ENCODE data around the gene ZBTB20.

ZBTB20 gene

DNA sequence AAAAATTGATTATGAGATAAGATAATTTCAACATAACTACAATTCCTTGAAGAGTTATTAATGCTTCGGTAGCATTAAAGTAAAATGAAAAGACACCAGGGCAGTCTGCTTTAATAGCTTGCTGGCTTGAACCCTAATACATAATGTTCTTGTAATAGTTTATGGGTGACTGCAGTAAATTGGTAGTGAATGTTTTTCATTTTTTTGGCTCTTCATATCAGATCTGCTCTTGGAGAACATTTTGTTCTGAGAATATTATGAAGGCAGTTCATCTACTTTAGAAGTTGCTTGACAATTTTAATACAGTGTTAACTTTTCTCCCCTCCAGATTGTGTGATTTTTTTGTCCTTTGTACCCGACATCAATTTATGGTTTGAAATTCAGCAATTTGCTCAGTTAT, 128.4 kb downstream of the ZBTB20 start:
- no peak for DNase-seq

DNA sequence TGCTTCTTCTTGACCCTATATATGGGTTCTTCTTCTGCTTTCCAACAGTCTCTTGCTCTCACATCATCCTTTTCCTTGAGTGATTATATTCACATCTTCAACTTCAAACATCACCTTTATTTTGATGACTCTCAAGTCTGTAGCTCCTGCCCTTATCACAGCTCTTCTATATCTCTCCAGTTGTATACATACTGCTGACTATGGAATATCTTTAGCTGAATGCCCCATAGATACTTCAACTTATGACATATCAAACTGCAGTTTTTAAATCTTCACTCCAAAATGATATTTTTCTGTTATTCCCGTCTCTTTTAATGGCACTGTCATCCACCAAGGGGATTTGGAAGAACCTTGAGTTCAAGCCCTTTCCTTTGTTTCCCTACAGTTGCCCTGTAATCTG, 139.1 kb downstream of the ZBTB20 start:
- no peak for DNase-seq

DNA sequence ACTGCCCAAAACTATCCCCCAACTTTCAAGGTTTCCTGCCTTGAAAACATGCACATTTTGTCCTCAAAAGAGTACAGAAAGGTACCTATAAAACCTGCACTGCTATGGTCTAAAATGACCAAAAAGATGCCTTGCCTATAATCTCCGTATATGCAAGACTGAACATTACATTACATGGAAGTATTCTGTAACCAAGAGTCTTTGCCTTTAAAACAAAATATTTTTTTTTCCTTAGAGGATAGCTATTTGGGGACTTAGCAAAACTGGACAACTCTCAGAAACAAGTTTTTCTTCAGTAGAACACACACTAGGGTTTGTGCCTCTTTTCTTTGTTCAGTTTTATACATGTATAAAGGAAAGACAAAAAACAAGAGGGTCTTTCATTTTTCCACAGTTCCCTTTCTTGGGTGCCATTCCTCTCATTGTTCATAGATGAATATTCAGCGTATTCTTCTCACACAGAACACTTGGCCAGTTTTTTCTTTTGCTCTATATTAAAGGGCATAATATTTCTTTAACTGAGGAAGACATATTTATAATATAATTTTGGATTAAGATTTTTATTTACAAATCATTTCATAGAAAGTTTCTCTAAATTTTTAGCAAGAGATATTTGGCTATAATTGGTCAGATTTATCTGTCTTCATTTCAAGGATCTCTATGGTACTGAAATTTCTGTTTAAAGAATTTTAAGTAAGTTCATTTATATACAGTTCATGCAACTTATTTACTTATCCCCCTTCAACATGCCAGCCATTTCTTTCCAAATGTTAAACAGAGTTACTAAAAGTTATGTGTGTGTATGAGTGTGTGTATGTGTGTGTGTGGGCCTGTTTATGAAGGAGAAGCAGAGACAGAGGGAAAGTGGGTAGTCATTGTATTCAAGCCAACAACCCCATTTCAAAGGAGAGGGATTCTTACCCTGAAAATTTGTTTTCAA, 142.6 kb downstream of the ZBTB20 start:
- DNase-seq = no peak

DNA sequence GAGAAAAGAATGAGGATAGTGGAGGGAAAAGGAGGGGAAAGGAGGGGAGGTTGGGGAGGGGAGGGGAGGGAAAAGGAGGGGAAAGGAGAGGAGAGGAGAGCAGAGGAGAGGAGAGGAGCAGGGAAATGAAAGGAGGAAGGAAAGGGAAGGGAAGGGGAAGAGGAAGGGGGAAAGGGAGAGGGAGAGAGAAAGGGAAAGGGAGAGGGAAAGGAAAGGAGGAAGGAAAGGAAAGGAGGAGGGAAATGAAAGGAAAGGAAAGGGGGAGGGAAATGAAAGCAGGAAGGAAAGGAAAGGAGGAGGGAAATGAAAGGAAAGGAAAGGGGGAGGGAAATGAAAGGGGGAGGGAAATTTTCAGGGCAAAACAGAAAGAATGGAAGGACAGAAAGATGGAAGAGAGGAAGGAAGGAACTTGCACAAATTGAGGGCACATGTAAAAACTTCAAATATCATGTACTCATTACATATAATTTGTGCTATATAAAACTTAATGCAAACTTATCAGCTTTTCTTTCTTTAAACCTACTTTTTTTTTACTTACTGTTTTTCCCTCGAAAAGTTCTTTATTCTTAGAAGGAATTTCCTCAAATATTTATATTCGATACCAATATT, 148.0 kb downstream of the ZBTB20 start:
- no peak for DNase-seq

DNA sequence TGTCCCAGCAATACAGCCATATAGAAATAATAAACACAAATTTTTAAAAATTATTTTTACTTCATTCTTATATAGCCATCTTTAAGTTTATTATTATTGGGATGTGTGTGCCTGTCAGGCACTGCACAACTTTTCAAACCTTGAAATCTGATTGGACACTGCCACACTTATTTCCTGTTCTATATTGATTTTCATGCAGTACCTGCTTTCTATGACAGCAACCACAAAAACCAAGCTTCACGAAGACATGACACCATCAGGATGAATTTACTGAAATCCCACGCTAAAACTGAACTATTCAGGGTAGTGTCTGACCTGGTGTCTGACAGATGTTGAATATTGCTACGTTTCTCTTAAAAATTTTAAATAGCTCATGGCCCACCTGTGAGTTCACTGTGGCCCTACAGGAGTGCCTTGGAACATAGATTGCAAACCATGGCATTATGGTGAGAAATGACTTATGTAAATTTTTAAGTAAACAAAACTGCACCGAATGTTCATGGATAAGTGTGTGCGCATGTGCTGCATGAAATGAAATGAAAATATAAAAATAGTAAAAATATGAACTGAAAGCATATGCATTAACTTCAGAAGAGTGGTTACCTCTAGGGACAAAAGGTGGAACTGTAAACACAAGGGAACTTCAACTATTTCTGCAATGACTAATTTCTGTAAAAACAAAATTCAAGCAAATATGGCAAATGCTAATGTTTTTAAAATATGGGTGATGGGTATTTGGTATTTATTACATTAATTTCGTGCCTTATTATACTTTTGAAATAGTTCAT, 152.3 kb downstream of the ZBTB20 start:
- no peak for DNase-seq

DNA sequence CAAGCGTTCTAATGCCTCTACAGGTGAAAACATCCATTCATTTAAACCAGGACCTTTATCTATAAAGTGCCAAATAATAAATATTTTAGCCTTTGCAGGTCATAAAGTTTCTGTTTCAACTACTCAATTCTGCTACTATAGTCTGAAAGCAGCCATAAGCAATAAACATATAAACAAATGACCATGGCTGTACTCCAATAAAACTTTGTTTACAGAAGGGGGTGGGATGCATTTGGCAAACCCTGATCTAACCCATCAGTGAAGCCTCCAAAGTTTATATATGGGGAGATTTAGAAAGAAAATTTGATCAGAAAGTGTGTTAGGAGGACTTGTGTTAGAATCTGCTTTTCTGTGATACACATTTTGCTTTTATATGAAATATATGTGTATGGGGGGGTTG, 161.3 kb downstream of the ZBTB20 start:
- DNase-seq = no peak

DNA sequence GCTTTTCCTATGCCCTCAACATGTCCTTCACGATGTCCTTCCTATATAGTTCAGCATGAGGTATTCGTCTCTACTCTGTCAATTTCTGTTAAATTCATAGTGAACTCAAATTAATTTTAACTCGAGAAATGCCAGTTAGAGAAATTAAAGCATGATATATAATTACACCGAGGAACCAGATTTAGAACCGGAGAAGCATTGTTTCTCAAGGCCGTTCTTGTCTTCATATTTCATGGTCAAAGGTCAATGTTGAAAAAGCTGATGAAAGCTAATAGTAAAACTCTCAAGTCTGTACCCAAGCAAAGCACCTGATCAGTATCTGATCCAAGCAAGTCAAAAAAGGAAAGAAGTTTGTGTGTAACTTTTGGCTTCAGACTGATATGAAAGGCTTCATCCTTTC, 163.8 kb downstream of the ZBTB20 start:
- no peak for DNase-seq

DNA sequence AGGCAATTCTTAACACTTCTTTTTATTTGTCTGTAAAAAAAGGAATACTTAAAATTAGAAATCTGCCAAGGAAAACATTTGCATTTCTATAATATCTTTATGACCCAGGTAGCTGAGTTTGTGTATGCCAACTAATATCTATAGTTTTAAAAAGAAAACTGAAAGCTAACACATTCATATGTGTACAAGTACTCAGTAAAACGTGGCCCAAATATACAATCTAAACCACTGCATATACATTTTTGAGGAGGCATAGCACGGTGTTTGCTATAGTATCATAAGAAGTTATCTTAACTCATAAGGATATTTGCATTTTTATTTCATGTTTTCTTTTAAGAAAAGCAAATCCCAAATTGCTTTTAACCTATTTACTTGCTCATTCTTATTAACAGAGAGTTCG, 172.7 kb downstream of the ZBTB20 start:
- DNase-seq = no peak

DNA sequence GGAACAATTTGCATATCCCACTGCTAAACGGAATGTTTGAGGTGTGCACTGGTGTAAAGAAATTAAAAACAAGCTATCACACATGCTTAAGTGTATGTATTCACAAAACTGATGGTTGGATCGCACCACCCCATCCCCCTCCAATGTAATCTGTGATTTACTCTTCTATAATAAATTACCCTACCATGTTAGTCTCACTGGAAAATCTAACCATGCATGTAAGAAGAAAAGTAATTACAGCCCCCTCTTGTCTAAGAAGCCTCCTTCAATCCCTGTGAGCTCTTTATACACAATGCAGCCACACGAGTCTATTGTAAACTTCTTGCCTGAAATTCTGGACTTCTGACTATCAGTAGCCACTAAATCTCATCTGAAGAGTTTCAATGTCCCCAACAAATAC, 173.6 kb downstream of the ZBTB20 start:
- DNase-seq = no peak

DNA sequence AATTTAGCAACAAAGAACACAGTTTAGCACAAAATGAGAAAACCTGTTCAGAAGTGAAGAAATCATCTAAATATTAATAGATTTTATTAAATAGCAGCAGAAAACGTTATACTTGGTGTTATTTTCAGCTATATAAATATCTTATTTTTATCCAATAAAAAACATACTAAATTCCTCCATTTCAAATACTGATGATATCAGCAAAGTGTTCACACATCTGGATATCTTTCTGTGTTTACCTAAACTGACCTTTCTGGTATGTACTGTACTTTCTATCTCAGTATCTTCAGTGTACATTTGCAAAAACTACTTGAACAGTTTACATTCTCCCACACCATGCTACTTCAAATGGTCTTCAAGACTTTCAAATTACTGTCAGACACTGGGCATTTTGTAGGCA, 179.9 kb downstream of the ZBTB20 start:
- no peak for DNase-seq

DNA sequence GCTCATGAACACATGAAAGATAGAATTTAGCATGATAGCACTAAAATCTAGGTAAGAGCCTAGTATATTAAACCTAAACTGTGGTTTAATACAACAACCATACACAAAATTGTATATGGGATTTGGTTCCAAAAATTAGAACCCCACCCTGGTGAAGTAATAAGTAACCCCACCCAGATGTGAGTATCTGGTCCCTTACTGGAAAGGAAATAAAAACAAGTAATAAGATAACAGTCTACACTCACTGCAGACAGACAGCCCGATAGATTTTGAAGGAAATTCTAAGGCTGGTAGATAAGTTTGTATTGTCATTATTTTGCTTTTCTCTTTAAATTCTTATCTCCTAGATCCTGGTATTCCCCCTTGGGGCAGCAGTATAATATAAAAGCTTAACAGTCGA, 184.9 kb downstream of the ZBTB20 start:
- DNase-seq = no peak

DNA sequence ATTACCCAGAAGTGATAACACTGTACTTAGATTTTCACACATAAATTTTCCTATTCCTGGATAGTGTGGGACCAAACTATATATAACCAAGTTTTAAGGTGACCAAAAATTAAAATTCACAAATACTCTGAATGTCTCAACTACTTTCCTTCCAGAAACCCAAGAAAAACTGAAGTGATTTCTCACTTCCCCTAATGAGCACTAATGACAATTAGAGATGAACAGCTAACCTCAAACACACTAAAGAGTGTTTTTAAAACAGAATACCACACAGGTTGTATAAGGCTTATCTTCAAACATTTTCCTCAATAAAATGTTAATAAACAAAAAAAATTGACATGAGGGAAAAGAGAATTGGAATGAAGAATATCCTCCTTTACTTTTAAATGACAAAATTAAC, 188.2 kb downstream of the ZBTB20 start:
- no peak for DNase-seq

DNA sequence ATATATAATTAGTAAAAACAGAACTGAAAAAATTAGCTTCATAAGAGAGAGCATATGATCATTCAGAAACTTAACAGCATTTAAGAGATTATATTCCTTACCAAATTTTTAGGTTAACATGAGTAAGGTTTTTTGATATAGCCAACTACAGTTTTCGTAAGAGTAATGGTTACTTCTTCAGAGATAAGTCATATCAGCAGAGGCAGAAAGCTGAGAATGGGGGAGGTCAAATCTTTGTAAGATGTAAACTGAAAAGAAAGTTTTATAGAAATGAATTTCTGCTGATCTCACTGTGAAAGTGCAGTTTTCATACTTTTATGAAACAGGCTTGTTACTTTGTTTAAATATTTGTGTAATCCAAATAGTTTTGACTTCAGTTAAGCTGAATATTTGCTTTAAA, 193.3 kb downstream of the ZBTB20 start:
- no peak for DNase-seq

DNA sequence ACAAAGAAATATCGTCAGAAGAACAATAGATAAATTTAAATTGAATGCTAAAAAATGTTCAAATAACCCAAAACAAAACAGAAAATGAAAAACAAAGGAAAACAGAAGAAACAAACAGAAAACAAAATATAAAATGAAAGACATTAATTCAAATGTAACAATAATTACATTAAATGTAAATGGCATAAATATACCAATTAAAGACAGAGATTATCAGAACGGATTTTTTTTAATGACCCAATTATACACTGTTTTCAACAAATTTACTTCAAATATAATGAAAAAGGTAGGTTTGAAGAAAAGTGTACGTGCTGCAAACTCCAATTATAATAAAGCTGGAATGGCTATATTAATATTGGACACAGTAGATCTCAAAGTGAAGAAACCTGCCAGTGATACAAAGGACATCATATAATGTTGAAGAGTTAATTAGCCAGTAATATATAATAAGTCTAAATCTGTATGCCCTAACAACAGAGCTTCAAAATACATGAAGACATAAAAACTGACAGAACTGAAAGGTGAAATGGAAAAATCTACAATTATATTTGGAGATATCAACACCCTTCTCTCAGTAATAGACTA, 193.8 kb downstream of the ZBTB20 start:
- DNase-seq = no peak

DNA sequence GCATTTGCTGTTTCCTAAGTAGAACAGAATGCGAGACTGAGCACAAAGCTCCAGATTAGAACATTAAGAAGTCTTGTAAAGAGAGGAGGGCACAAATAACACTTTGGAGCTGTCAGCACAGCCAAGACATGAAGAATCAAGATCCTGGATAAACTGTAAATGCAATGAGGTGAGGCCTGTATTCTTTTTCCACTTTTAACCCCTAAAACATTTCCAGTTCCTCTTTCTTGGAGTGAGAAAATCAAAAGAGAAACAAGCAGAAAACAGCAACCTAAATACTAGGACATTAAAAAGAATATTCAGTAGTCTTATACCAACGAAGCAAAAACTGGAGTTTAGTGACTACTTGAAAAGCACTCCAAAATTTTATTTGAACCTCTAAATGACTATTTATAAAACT, 204.3 kb downstream of the ZBTB20 start:
- no peak for DNase-seq

DNA sequence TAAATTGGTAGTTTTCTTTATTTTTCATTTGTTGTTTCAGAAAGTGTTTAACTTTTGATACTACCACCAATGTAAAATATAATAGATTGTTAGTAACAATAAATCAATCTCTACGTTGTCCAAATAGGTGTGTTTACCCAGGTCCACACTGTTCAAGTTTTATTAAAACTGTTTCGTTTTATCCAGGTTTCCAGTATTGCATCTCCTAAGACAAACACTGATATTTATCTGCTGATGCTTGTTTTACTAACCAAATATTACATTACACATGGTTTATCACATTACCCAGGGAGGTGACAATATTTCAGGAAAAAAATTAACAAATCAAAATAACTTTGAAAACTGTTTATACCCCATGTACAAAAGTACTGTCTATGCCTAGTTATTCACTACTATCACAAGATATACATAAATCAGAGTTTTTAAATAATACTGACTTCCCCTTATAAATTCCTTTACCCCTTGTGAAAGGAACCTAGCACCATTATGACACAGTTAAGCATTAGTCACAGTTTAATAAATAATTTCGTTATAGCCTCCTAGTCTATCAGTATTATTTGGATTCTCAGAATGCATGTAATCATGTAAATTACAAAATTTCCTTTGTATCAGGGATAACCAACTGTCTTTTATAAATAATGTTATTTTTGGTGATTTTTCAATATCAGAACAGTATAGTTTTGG, 205.3 kb downstream of the ZBTB20 start:
- no peak for DNase-seq

DNA sequence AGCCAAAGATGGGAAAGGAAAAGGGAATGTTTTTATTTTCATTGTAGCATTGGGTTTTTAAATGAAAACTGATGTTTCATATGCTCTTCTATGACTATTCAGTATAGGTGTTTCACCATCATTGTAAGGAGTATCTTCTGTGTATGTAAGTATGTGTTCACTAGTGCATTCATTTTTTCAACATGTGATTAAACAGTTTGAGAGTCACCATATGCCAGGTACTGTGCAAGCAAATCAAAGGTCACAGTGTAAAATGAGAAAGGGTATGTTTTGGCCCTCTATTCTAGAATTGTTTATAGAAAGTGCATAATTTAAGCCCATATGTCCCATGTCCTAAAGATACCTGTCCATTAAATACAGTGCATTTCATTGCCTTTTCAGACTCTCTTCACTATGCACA, 207.2 kb downstream of the ZBTB20 start:
- no peak for DNase-seq

DNA sequence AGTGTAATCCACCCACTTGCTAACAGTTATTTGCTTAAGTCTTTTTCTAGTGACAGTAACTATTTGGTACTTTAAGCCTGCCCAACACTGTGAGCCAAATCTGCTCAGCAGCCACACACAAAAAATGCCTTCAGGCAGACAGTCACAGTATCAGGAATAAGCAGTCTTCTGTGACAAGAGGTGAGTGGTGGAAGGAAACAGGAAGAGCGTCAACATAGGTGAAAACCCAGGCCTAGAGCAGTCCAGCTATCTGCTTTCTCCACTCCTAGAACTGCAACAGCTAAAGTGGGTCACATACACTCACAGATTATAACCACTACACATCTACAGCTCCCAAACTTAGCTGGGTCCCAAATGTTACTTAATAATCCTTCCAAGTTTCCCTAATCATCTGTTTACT, 213.7 kb downstream of the ZBTB20 start:
- DNase-seq = no peak

DNA sequence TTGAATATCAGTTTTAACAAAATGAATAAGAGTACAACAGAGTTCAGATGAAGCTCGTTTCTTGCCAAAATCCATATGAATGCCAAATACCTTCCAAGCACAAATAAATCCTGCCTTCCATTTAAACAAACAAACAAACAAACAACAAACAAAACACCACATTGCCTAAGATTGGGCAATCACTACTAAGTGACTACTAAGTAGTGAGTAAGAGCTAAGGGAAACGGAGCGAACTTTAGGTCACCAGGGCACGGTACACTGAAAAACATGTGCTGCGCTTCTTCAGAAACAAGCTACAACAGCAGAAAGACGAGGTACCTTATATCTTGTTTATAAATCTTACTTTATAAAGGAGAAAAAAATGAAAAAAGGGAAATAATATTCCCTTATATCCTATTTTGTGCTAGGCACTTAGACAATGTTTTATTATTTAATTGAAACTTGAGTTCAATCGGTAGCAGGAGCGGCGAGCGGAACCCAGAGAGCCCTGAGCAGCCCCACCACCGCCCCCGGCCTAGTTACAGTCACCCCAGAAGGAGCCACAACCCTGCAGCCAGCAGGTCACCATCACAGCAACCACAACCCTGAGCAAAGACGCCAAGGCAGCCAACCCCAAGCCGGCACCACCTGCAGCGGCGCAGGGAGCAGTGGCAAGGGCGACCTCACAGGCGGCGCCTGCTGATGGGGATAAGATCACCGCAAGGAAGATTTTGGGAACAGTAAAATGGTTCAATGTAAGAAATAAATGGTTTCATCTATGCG, 216.9 kb downstream of the ZBTB20 start:
- DNase-seq = no peak

DNA sequence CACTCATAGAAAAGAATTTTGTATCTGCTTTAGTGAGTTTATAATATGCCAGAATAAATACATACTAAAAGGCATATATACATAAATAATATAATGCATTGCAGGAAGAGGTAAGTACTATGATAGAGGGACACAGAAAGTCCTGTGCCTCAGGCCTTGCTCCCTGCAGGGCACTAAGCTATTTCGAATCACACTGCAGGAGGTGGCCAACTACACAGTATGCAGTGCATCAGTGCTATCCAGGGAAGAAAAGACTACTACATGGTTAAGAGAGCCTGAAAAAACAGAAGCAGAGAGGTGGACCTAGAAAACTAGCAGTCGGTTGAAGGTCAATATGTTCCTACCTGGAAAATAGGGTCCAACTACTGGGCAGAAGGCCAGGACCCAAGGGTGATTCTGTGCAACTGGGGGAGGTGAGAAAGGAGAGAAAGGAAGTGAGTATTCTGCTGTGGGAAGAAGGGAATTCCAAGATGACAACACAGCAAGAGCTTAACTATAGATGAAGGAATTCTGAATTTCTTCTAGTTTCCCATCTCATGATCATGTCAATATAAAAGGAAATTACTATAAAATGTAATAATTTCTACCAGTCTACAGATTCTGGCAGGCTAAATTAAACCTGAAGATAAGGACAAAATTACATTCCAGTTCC, 218.0 kb downstream of the ZBTB20 start:
- no peak for DNase-seq

DNA sequence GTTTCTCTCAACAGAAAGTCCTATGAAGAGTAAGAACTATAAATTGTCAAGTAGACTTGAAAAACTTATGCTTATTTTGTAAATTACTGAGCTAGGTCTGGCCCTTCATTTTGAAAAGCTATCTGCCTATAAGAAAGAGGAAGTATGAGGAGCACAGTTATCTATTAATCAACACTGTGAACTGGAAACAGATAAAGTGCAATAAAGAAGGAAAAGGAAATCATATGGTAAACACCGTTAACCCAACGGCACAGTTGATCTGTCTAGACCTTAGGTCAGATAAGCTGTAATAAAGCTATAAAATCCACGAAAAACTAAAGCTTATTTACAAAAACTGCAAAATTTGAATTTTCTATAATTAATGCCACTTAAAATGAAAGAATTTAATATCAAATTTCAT, 242.5 kb downstream of the ZBTB20 start:
- no peak for DNase-seq

DNA sequence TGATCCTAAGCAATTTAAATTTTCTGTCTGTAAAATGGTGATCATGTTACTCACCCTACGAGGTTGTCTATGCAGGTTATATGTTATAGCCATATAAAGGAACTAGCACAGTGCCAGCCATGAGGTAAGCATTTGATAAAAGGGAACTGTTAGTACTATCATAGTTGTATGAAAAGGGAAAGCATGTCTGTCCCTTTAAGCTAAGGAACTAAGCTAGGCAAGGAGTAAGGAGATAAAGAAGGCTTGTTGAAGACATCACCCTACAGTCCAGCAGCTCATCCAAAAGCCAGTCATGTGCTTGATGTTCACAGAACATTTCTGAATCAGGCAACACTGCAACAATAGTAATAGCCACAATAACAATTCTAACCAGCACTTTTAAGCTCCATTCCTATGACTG, 243.9 kb downstream of the ZBTB20 start:
- DNase-seq = no peak
